H1 (cell line): ENCODE results near the gene CSGALNACT2. TPM values are rescaled to one million over a fixed set of nuclear protein-coding genes. Genes with fewer than 3 reads are reported as not detected.

Experiments
- FOSL1 ChIP-seq: IDR thresholded peaks from 2 replicates; pipeline ENCODE4 v1.6.1; 2011; ENCODE audit warnings: mild to moderate bottlenecking, low read depth, low read length, moderate library complexity; ENCODE audit not compliant: insufficient read depth
- HDAC6 ChIP-seq: IDR thresholded peaks from one replicate; pipeline ENCODE4 v1.7.1; 2012; ENCODE audit warnings: low read depth, mild to moderate bottlenecking, inconsistent platforms, low read length, moderate library complexity
- RXRA ChIP-seq: IDR thresholded peaks from 2 replicates; pipeline ENCODE4 v1.6.1; 2011; ENCODE audit warnings: low read depth, mild to moderate bottlenecking, low read length, moderate library complexity; ENCODE audit not compliant: insufficient read depth
- SP1 ChIP-seq: IDR thresholded peaks from 2 replicates; pipeline ENCODE4 v1.6.1; 2011; ENCODE audit warnings: low read depth, low read length
- TEAD4 ChIP-seq: IDR thresholded peaks from 2 replicates; pipeline ENCODE4 v1.6.1; 2012; ENCODE audit warnings: low read depth, low read length, inconsistent platforms, mixed read lengths
- USF2 ChIP-seq: IDR thresholded peaks from 2 replicates; pipeline ENCODE4 v1.6.1; 2011; ENCODE audit warnings: low read length, improper control_type of control experiment
- polyA plus RNA-seq, 7 experiments: library from polyadenylated mRNA; depleted of rRNA in 3 of 7; stranded (reverse) in 5 of 7; unstranded in 2 of 7; fragments of >200 nt in 5 of 7; fragments of 200-250 nt in 2 of 7; gene quantifications; 1 replicate in 5 of 7; 2 replicates in 1 of 7; 4 replicates in 1 of 7; pipeline versions ENCODE4 v1.2.1 to v1.2.3, GENCODE V29; 2011 to 2013; ENCODE audit warnings: missing spikeins in 2 of 7, mixed read lengths in 2 of 7
- total RNA-seq: library from RNA; stranded (reverse); fragmentation: NEBNext Ultra II Directional; extraction: Animal tissue kit (Norgen Biotek cat#: 25700); gene quantifications from 2 replicates; pipeline ENCODE4 v1.2.1, GENCODE V29; 2021

CSGALNACT2 gene
- total and polyA plus RNA-seq, 2 of the 8 experiments (the other 6 are each of a cell fraction or from before 2014, with no cell fraction given) = 2.6 to 5.3 TPM

DNA sequence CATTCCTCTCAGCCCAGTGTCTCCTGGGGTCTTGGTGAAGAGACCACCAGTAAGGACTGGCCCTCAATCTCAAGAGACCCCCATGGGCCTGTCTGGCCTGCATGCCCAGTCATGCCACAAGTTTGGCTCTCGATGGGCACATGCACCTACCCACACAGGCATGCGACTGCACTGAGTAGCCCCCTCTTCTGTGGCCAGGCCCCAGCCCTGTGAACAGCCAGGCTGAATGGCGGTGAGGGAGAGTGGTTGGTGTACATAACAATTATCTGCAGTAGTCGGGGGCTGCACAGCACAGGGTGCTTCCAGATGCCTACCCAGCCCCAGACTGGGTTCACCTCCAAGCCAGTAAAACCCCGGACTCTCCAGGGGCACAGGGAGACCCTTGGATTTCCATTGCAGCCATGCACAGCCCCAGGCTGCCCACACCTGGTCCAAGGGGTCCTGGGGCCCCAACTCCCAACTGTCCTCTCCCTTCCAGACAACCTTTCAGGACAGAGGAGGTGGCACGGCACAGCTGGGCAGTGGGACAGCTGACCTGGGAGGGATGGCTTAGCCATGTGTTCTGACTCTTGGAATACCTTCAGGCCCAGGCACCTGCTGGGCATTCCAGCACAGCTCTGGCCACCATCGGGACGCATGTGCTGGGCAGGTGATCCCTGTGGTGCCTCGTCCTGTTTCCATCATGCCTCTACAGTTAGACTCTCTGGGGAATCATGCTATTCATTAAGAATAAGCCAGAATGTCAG, 21.0 kb upstream of the CSGALNACT2 start (continued):
- TF ChIP-seq RXRA (no peak), TEAD4 (no peak), HDAC6 (no peak), USF2 (no peak), FOSL1 (no peak), SP1 (no peak)
